SK-N-SH treated with all-trans-retinoic acid at 6 μM for 48 hours (cell line): ENCODE results near the gene TRIM65.
"Not testable (repeated sequence)": the region's sequence is repeated elsewhere in the genome, so short reads cannot be mapped to it uniquely, and the experiment has no call there.

Source experiments
- CSDC2 ChIP-seq: fragments of 250-450 bp; sonication (Bioruptor Pico); IDR thresholded peaks from 2 replicates; pipeline ENCODE4 v1.5.0; 2020; ENCODE audit warnings: mild to moderate bottlenecking, moderate library complexity
- ISL1 ChIP-seq: fragments of 250-450 bp; sonication (Bioruptor Pico); IDR thresholded peaks from 2 replicates; pipeline ENCODE4 v2.1.2; 2022; ENCODE audit warnings: mild to moderate bottlenecking, moderate library complexity
- TCF4 ChIP-seq: fragments of 250-450 bp; sonication (Bioruptor Pico); IDR thresholded peaks from 2 replicates; pipeline ENCODE4 v1.8.0; 2021; ENCODE audit warnings: mild to moderate bottlenecking, moderate library complexity, borderline replicate concordance
- TSHZ2 ChIP-seq: fragments of 250-450 bp; sonication (Bioruptor Pico); IDR thresholded peaks from 2 replicates; pipeline ENCODE4 v1.5.0; 2020; ENCODE audit warnings: mild to moderate bottlenecking, moderate library complexity
- ZFP3 ChIP-seq: fragments of 250-450 bp; sonication (Bioruptor Pico); IDR thresholded peaks from 2 replicates; pipeline ENCODE4 v1.5.0; 2020; ENCODE audit warnings: mild to moderate bottlenecking, moderate library complexity
- TF ChIP-seq, protein P1 (sequence below): fragments of 250-450 bp; sonication (Bioruptor Pico); IDR thresholded peaks from 2 replicates; pipeline ENCODE4 v1.5.1; 2021; ENCODE audit warnings: mild to moderate bottlenecking, moderate library complexity

DNA sequence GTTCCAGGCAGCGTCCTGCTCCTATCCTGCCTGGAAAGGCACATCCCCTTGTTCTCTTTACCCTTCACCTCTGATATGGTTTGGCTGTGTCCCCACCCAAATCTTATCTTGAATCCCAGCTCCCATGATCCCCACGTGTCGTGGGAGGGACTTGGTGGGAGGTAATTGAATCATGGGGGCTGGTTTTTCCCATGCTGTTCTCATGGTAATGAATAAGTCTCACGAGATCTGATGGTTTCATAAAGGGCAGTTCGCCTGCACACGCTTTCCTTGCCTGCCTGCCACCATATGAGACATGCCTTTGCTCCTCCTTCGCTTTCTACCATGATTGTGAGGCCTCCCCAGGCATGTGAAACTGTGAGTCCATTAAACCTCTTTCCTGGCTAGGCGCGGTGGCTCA lies 10.9 kb downstream of the TRIM65 start:
- TF ChIP-seq TCF4 (CRISPR knock-in tag); TSHZ2; CSDC2 (CRISPR knock-in tag); ISL1; ZFP3 (CRISPR knock-in tag): not testable (repeated sequence)
- TF ChIP-seq, protein P1, sequence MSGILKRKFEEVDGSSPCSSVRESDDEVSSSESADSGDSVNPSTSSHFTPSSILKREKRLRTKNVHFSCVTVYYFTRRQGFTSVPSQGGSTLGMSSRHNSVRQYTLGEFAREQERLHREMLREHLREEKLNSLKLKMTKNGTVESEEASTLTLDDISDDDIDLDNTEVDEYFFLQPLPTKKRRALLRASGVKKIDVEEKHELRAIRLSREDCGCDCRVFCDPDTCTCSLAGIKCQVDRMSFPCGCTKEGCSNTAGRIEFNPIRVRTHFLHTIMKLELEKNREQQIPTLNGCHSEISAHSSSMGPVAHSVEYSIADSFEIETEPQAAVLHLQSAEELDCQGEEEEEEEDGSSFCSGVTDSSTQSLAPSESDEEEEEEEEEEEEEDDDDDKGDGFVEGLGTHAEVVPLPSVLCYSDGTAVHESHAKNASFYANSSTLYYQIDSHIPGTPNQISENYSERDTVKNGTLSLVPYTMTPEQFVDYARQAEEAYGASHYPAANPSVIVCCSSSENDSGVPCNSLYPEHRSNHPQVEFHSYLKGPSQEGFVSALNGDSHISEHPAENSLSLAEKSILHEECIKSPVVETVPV (CRISPR knock-in tag) = not testable (repeated sequence)
